ENCODE measurements around the gene KCTD3.
A peak's percentile ranks its signal among the peaks of the same experiment; 100 is the strongest.

KCTD3 gene

DNA sequence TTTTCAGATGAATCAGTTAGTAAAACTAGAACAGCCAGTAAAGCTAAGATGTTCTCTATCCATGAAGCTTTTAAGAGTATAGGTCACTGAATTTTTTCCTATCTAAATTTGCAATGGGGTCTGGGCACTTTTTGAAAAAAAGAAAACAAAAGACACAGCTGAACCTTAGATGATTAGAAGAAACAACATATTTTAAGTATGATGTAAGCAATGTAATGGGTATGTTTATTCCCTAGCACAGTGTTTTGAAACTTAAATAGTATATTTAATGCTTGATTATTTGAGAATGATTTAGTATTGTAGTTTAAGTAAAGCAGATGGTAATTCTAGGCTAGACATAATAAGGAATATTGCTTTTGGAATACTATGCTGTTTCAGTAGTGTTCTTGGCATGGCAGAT, 36.2 kb downstream of the KCTD3 start:
- TF ChIP-seq, protein P1, sequence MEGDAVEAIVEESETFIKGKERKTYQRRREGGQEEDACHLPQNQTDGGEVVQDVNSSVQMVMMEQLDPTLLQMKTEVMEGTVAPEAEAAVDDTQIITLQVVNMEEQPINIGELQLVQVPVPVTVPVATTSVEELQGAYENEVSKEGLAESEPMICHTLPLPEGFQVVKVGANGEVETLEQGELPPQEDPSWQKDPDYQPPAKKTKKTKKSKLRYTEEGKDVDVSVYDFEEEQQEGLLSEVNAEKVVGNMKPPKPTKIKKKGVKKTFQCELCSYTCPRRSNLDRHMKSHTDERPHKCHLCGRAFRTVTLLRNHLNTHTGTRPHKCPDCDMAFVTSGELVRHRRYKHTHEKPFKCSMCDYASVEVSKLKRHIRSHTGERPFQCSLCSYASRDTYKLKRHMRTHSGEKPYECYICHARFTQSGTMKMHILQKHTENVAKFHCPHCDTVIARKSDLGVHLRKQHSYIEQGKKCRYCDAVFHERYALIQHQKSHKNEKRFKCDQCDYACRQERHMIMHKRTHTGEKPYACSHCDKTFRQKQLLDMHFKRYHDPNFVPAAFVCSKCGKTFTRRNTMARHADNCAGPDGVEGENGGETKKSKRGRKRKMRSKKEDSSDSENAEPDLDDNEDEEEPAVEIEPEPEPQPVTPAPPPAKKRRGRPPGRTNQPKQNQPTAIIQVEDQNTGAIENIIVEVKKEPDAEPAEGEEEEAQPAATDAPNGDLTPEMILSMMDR (IDR thresholded peaks at IDR 0.05; ENCODE audit: low read depth, low read length), result no peak
- DNase-seq (ENCODE audit: extremely low read depth, low read depth), result no peak

DNA sequence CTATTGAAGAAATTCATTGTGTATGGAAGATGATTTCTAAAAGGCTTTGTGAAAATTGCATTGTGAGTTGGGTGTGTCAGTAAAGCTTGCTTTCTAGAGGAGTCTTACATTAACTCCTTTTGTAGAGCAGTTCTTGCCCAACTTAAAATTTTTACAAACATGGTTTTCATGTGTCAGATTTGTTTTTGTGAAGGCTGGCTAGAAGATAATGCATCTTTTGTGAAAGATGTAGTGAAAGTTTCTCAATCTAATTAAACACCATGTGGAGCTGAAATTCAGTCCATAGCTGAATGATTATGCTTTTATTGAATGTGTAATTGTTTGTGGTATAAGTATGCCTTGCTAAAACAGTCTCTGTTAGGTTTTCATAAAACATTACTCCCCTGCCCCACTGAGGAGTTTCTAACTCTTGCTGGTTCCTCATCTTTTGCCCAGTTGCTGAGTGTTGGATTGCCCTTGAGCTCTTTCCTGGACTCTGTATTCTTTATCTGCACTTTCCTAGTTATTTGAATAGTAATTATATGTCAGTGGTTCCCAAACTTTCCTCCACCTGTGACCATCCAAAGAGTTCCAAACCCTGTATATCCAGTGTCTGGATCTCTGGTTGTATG, 38.0 kb downstream of the KCTD3 start:
- TF ChIP-seq, protein P1 (IDR thresholded peaks at IDR 0.05; ENCODE audit: low read depth, low read length), result no peak
- DNase-seq (ENCODE audit: extremely low read depth, low read depth), result no peak

DNA sequence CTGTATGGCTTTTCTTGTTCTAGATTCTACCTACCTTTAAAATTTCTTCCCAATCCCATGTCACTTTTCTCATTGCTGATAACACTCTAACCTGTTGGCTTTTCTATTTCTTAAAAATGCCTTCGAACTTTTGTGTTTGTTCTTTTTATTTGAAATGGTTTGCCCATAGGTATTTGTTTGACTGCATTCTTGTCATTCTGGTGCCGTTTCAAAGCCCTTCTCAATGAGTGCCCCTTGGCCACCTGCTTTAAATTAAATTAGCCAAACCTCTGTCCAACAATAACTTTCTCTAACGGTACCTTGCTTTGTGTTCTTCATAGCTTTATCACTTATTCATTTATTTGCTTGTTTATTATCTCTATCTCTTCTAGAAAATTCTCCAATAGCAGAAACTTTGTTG, 38.9 kb downstream of the KCTD3 start:
- TF ChIP-seq, protein P1 (IDR thresholded peaks at IDR 0.05; ENCODE audit: low read depth, low read length), result no peak
- no peak for DNase-seq (ENCODE audit: extremely low read depth, low read depth)

- TF ChIP-seq, protein P1 (IDR thresholded peaks at IDR 0.05; ENCODE audit: low read depth, low read length), result peak; percentile 41
- DNase-seq (ENCODE audit: extremely low read depth, low read depth), result no peak
Measured at GRCh38 chr1:215606564-215607168, 39.6 kb downstream of the KCTD3 start.

GRCh38 chr1:215607412-215607811, 40.3 kb downstream of the KCTD3 start:
- TF ChIP-seq, protein P1 (IDR thresholded peaks at IDR 0.05; ENCODE audit: low read depth, low read length), result no peak
- DNase-seq (ENCODE audit: extremely low read depth, low read depth), result no peak

DNA sequence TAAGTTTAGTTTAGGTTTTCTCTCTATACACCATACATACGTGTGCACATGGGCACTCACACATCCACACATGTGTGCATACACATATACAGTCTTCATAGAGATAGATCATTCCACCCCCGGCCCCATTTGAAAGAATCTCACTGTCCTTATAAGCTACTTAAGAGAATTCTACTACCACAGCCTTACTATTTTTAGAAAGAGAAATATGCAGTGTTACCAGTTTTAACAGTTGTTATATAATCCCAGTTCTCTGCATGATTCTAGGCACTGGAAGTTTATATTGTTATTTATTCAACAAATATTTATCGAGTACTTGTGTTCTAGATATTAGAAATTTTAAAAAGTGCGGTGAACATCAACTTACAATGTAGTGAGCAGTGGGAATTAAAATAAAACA, 41.5 kb downstream of the KCTD3 start:
- DNase-seq (ENCODE audit: extremely low read depth, low read depth), result no peak
- TF ChIP-seq, protein P1 (IDR thresholded peaks at IDR 0.05; ENCODE audit: low read depth, low read length), result no peak

DNA sequence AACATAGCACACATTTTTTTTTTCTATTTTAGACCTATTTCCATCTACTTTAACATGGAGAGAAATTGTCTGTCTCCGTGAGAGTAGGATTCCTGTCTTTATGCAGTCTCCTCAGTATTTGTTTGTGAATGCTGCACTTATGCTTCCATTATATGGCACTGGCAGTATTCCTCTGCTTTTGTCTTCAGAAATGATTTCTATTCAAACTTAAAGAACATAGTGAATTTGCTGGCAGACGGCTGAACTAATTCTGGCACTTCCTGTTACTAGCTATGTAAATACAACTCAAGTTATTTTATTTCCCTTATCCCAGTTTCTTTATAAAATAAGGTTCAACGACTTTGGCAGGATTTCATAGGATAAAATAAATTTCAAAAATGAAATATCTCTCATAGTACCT, 45.3 kb downstream of the KCTD3 start:
- no peak for DNase-seq (ENCODE audit: extremely low read depth, low read depth)
- TF ChIP-seq, protein P1 (IDR thresholded peaks at IDR 0.05; ENCODE audit: low read depth, low read length), result no peak

Data from AG09319 (cell line).